ENCODE measurements around the gene EEF1AKMT4.
"Not testable (repeated sequence)": the region's sequence is repeated elsewhere in the genome, so short reads cannot be mapped to it uniquely, and the experiment has no call there.

Gene EEF1AKMT4

DNA sequence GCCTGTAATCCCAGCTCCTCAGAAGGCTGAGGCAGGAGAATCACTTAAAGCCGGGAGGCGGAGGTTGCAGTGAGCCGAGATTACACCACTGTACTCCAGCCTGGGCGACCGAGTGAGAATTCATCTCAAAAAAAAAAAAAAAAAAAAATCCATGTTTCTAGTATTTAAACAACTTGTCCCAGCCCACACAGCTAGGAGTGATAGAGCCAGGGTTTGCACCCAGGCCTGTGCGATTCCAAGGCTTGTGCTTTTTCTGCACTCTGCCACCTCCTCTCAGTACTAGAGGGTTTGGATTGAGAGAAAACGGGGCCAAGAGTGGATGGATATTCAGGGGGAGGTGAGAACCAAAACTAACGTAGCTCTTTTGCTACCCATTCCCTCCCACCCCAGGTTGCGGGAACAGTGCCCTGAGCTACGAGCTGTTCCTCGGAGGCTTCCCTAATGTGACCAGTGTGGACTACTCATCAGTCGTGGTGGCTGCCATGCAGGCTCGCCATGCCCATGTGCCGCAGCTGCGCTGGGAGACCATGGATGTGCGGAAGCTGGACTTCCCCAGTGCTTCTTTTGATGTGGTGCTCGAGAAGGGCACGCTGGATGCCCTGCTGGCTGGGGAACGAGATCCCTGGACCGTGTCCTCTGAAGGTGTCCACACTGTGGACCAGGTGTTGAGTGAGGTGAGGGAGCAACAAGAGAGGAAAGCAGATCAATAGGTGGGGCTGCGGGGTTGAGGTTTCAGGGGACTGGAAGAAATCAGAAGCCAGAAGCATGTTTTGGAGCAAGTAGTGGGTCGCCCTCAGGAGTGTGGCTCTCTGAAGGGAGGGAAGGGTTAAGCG, 7.8 kb downstream of the EEF1AKMT4 start:
- TF ChIP-seq SPI1 (IDR thresholded peaks at IDR 0.05; ENCODE audit: low read depth, low read length) = no peak
- no peak for TF ChIP-seq POLR2AphosphoS5 (IDR thresholded peaks at IDR 0.05; ENCODE audit: low read depth, low read length)
- FAIRE-seq (no peak), DNase-seq (ENCODE audit: insufficient read length, low spot score) (no peak)

GRCh38 chr3:184258926-184259325, 9.5 kb downstream of the EEF1AKMT4 start:
- TF ChIP-seq TAF1 (IDR thresholded peaks at IDR 0.05; ENCODE audit: low read depth, low read length) (no peak), SPI1 (IDR thresholded peaks at IDR 0.05; ENCODE audit: low read depth, low read length) (no peak), POU2F2 (IDR thresholded peaks at IDR 0.05; ENCODE audit: low read depth, low read length) (no peak), POLR2AphosphoS5 (IDR thresholded peaks at IDR 0.05; ENCODE audit: low read depth, low read length) (no peak), POLR2A (IDR thresholded peaks at IDR 0.05; ENCODE audit: low read depth, low read length) (no peak), PAX5 (IDR thresholded peaks at IDR 0.05; ENCODE audit: insufficient read depth, low read length, severe bottlenecking) (no peak)
- FAIRE-seq = no peak
- DNase-seq (ENCODE audit: insufficient read length, low spot score) = no peak

DNA sequence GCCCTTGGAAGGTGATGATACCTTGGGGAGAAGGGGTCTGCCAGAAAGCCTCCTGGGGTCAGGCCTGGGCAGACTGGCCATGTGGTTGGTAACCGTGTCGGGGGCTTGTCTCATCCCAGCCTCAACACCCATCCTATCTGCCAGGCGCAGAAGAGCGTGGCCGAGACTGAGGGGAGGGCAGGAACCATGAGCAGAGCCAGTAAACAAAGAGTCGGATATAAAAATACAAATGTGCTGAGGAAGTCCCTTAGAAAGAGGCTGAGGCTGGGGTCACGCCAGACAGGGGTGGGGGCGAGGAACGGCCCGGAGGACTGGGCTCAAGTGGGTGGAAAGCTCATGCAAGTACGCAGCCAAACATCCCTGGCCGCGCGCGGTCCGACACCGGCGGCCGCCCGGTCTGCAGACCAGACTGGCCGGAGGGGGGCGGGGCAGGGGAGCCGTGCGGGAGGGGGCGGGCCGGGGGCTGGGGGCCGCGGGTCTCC, 10.0 kb downstream of the EEF1AKMT4 start:
- no peak for TF ChIP-seq POLR2AphosphoS5 (IDR thresholded peaks at IDR 0.05; ENCODE audit: low read depth, low read length)
- TF ChIP-seq POU2F2 (IDR thresholded peaks at IDR 0.05; ENCODE audit: low read depth, low read length) = no peak
- TF ChIP-seq SPI1 (IDR thresholded peaks at IDR 0.05; ENCODE audit: low read depth, low read length) = no peak
- TF ChIP-seq POLR2A (IDR thresholded peaks at IDR 0.05; ENCODE audit: low read depth, low read length) = no peak
- TF ChIP-seq PAX5 (IDR thresholded peaks at IDR 0.05; ENCODE audit: insufficient read depth, low read length, severe bottlenecking) = no peak
- no peak for TF ChIP-seq TAF1 (IDR thresholded peaks at IDR 0.05; ENCODE audit: low read depth, low read length)
- FAIRE-seq (no peak), DNase-seq (ENCODE audit: insufficient read length, low spot score) (no peak)

GRCh38 chr3:184259878-184260723, 10.6 kb downstream of the EEF1AKMT4 start:
- DNase-seq (ENCODE audit: insufficient read length, low spot score) (peak; percentile 65), FAIRE-seq (no peak)

GRCh38 chr3:184260724-184261269, 11.3 kb downstream of the EEF1AKMT4 start:
- DNase-seq (ENCODE audit: insufficient read length, low spot score) (no peak), FAIRE-seq (no peak)
- TF ChIP-seq SPI1 (IDR thresholded peaks at IDR 0.05; ENCODE audit: low read depth, low read length) = no peak
- no peak for TF ChIP-seq POU2F2 (IDR thresholded peaks at IDR 0.05; ENCODE audit: low read depth, low read length)
- no peak for TF ChIP-seq TAF1 (IDR thresholded peaks at IDR 0.05; ENCODE audit: low read depth, low read length)
- TF ChIP-seq POLR2A (IDR thresholded peaks at IDR 0.05; ENCODE audit: low read depth, low read length) = no peak
- TF ChIP-seq POLR2AphosphoS5 (IDR thresholded peaks at IDR 0.05; ENCODE audit: low read depth, low read length) = no peak
- TF ChIP-seq PAX5 (IDR thresholded peaks at IDR 0.05; ENCODE audit: insufficient read depth, low read length, severe bottlenecking) = no peak

More at GRCh38 chr3:184259878-184260723, 10.6 kb downstream of the EEF1AKMT4 start:
- TF ChIP-seq PAX5 (IDR thresholded peaks at IDR 0.05; ENCODE audit: insufficient read depth, low read length, severe bottlenecking) = no peak
- TF ChIP-seq POU2F2 (IDR thresholded peaks at IDR 0.05; ENCODE audit: low read depth, low read length) = no peak
- TF ChIP-seq POLR2A (IDR thresholded peaks at IDR 0.05; ENCODE audit: low read depth, low read length) = no peak
- no peak for TF ChIP-seq SPI1 (IDR thresholded peaks at IDR 0.05; ENCODE audit: low read depth, low read length)
- no peak for TF ChIP-seq TAF1 (IDR thresholded peaks at IDR 0.05; ENCODE audit: low read depth, low read length)

GRCh38 chr3:184261270-184261853, 11.9 kb downstream of the EEF1AKMT4 start, which contains the start of gene CAMK2N2:
TSS of gene CAMK2N2 (minus strand) at chr3:184261553. CDS start at chr3:184261285, 268 bp downstream.
- FAIRE-seq (peak; percentile 59), DNase-seq (ENCODE audit: insufficient read length, low spot score) (peak; percentile 79)
- TF ChIP-seq TAF1 (IDR thresholded peaks at IDR 0.05; ENCODE audit: low read depth, low read length) (no peak), POLR2A (IDR thresholded peaks at IDR 0.05; ENCODE audit: low read depth, low read length) (no peak), POLR2AphosphoS5 (IDR thresholded peaks at IDR 0.05; ENCODE audit: low read depth, low read length) (no peak), POU2F2 (IDR thresholded peaks at IDR 0.05; ENCODE audit: low read depth, low read length) (no peak), PAX5 (IDR thresholded peaks at IDR 0.05; ENCODE audit: insufficient read depth, low read length, severe bottlenecking) (no peak)

DNA sequence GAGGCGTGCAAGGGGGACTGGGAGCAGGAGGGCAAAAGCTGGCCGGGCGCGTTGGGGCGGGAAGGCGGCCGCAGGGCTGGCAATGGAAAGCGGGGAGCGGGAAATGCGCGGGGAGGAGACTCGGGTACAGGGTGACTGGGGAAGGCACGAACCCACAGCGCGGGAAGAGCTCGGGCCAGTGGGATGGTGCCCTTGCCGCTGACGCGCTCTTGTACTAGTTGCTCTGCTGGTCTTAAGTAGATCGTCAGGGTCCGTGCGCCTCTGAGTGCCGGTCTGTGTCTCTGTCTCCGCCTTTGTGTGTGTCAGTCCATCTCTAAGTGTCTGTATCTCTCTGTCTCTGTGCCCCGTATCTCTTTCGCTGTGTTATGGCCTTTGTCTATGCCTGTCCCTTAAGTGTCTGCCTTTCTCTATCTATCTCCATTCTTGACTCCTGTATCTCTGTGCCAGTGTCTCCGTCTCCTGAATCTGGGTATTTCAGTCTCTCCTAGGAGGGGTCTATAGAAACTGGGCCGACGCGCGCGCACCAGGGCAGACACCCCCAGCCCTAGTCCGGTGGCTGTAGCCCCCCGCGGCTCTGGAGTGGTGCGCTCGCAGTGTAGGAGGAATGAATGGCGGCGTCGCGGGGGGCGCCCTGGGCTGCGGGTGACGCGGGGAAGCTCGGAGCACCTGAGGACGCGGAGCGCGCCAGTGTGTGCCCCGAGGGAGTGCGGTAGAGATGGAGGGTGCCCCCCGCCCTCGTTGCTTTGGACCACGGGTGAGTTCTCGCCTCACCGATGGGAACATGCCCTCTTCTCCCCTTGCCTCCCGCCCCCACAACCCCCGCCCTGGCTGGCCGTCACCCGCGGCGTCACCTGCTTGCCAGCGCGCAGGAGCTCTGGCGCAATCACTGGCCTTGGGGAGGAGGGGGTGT, 12.6 kb downstream of the EEF1AKMT4 start:
- FAIRE-seq (peak; percentile 58), DNase-seq (ENCODE audit: insufficient read length, low spot score) (peak; percentile 44)
- TF ChIP-seq PAX5 (IDR thresholded peaks at IDR 0.05; ENCODE audit: insufficient read depth, low read length, severe bottlenecking) (no peak), SPI1 (IDR thresholded peaks at IDR 0.05; ENCODE audit: low read depth, low read length) (no peak), POLR2AphosphoS5 (IDR thresholded peaks at IDR 0.05; ENCODE audit: low read depth, low read length) (no peak), POU2F2 (IDR thresholded peaks at IDR 0.05; ENCODE audit: low read depth, low read length) (no peak), POLR2A (IDR thresholded peaks at IDR 0.05; ENCODE audit: low read depth, low read length) (no peak), TAF1 (IDR thresholded peaks at IDR 0.05; ENCODE audit: low read depth, low read length) (no peak)

DNA sequence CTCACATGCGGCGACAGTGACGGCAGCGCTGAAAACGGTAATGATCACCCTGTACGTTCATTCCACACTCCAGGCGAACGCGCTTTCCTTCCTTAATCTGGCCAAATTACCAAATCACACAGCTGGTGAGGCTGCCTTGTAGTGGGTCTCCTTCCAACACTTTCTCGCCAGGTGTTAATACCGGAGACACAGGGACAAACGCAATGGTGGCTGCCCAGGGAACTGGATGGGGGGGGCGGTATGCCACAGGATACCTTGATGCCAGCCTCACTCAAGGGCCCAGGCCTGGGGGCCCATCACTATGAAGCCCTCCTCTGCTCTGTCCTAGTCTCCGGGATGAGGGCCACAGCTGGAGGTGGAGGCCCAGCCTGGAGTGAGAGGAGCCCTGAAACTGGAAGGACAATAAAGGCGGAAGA, 13.3 kb downstream of the EEF1AKMT4 start:
- FAIRE-seq (no peak), DNase-seq (ENCODE audit: insufficient read length, low spot score) (no peak)

DNA sequence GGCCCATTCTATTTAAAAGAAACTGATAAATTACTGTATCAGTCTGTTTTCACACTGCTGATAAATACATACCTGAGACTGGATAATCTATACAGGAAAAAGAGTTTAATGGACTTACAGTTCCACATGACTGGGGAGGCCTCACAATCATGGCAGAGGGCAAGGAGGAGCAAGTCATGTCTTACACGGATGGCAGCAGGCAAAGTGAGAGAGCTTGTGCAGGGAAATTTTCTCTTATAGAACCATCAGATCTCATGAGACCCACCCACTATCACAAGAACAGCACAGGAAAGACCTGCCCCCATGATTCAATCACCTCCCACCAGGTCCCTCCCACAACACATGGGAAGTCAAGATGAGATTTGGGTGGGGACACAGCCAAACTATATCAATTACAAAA, 17.8 kb downstream of the EEF1AKMT4 start:
- DNase-seq (ENCODE audit: insufficient read length, low spot score); FAIRE-seq: not testable (repeated sequence)

More for the DNA sequence above, 13.3 kb downstream of the EEF1AKMT4 start:
- TF ChIP-seq POLR2AphosphoS5 (IDR thresholded peaks at IDR 0.05; ENCODE audit: low read depth, low read length) (no peak), PAX5 (IDR thresholded peaks at IDR 0.05; ENCODE audit: insufficient read depth, low read length, severe bottlenecking) (no peak), SPI1 (IDR thresholded peaks at IDR 0.05; ENCODE audit: low read depth, low read length) (no peak), TAF1 (IDR thresholded peaks at IDR 0.05; ENCODE audit: low read depth, low read length) (no peak), POU2F2 (IDR thresholded peaks at IDR 0.05; ENCODE audit: low read depth, low read length) (no peak), POLR2A (IDR thresholded peaks at IDR 0.05; ENCODE audit: low read depth, low read length) (no peak)
